Cardiac fibroblast (primary cell): ENCODE data around the gene KCNK2.

Experiments used
- DNase-seq, 2 donors: peaks; one replicate each; pipeline versions ENCODE4 v3.0.0 to v3.0.0-alpha.2; 2010; ENCODE audit warnings: low read depth in 2 of 2
- H3K4me3 ChIP-seq, 2 donors: replicated peaks in 1 of 2; 1 replicate in 1 of 2; 2 replicates in 1 of 2; pipeline ENCODE4 v1.5.1; 2011; ENCODE audit warnings: low read depth in 2 of 2, low read length in 2 of 2, mild to moderate bottlenecking in 2 of 2, moderate library complexity in 1 of 2
- TF ChIP-seq, protein P1 (sequence below): IDR thresholded peaks from one replicate; pipeline ENCODE4 v1.5.1; 2011; ENCODE audit warnings: low read depth, mild to moderate bottlenecking, low read length, inconsistent platforms

The KCNK2 gene

DNA sequence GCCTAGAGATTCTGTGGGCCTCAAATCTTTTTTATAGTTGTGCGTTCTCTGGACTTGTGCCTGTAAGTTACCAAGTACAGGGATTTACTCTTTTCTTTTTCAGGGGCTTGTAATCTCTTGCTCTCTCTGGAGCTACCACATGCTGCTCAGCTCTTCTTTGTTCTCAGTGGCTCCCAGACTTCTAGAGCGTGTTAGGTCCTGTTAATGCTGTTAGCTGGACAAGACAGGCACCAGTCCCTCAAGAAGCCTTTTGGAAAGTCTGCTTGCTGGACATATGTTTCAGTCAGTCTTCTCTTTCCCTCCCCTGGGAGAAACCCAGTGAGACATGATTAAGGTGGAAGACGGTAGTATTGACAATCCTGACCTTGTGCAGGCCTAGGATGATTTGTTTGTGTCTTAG, 29.4 kb downstream of the KCNK2 start:
- TF ChIP-seq, protein P1, sequence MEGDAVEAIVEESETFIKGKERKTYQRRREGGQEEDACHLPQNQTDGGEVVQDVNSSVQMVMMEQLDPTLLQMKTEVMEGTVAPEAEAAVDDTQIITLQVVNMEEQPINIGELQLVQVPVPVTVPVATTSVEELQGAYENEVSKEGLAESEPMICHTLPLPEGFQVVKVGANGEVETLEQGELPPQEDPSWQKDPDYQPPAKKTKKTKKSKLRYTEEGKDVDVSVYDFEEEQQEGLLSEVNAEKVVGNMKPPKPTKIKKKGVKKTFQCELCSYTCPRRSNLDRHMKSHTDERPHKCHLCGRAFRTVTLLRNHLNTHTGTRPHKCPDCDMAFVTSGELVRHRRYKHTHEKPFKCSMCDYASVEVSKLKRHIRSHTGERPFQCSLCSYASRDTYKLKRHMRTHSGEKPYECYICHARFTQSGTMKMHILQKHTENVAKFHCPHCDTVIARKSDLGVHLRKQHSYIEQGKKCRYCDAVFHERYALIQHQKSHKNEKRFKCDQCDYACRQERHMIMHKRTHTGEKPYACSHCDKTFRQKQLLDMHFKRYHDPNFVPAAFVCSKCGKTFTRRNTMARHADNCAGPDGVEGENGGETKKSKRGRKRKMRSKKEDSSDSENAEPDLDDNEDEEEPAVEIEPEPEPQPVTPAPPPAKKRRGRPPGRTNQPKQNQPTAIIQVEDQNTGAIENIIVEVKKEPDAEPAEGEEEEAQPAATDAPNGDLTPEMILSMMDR: no peak
- no peak overlapping the region for H3K4me3 ChIP-seq
- no peak for DNase-seq

DNA sequence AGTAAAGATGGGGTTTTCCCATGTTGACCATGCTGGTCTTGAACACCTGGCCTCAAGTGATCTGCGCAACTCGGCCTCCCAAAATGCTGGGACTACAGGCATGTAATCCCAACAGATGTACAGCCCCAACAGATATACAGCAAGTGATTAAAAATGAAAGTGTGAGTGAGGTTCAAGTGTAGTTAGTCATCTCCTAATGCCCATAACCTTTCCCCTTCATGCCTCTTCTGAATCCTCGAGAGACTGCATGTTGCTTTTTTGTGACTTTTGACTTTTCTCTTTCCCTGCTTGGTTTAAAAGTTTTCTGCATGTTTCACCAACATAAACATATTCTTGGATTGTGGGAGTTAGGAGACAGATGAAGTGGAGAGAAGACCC, 31.2 kb downstream of the KCNK2 start:
- TF ChIP-seq, protein P1: no peak
- DNase-seq: no peak
- H3K4me3 ChIP-seq: no peak overlapping the region

DNA sequence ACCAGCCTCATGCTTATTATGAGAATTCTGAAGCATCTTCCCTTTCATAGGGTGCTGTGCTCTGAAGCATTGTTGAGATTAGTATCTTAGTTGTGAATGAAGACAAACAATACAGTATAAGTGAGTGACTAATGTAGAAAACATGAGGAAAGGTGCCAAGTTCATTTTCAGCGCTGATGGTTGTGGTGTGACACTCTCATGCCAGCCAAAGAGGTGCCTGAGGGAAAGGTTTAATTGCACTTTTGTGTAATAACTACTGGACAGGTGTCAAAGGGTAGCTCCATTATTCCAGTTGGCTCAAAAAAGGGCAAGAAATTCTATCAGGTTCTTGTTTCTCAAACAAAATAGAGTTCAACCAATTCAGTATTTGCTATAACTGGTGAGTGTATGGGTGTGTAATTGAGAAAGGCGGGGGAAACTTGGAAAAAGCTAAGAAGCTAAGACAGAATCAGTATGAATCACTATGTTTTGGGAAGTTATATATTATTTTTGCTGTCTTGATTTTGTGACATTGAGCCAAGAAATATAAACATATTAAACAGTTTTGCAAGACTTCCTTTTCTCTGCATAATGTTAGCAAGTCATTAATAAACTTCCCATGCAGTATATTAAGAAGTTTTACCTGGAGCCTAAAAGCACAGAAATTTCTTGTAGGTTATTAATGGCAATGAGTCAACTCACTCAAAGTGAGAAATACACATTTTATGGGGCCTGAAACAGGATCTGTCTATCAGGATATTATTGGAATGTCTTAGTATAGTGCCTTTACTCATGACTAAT, 31.8 kb downstream of the KCNK2 start:
- no peak overlapping the region for H3K4me3 ChIP-seq
- TF ChIP-seq, protein P1: no peak
- peak; percentile 61 to 88 for DNase-seq

DNA sequence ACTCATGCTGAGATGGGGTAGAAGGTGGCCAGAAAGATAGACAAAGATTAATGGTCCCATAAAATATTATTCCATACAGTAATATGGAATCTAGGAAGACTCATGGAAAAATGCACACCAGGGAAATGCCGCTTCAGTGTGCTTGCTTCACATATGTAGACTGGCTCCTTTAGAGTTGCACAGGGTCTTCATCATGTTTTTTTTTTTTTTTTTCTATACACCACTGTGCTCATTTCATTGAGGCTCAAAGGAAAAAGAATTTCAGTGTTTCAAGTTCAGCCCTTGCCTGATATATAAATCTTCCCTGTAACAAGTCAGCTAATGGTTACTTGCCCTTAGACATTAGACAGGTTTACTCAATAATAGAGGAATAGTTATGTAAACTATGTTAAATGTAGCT, 33.2 kb downstream of the KCNK2 start:
- H3K4me3 ChIP-seq: no peak overlapping the region
- TF ChIP-seq, protein P1: no peak
- no peak for DNase-seq

DNA sequence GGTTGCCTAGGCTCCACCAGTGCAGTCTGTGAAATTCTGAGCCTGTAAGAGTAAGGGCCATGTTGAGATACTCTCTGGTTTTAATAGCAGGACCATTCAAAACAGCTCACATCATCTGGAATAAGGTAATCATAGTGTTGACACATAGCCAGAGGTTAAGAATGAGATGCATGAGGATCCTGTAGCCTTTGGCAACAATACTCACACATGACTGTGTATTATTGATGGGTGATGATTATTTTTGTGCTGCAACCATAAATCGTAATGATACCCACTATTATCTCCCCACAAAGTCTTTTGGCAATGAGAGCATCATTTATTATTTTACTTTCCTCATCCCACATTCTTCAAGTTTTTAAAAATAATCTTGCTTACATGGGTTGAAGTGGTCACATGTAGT, 35.5 kb downstream of the KCNK2 start:
- no peak overlapping the region for H3K4me3 ChIP-seq
- peak in 1 of 2 donors; percentile 4 for DNase-seq
- TF ChIP-seq, protein P1: no peak

DNA sequence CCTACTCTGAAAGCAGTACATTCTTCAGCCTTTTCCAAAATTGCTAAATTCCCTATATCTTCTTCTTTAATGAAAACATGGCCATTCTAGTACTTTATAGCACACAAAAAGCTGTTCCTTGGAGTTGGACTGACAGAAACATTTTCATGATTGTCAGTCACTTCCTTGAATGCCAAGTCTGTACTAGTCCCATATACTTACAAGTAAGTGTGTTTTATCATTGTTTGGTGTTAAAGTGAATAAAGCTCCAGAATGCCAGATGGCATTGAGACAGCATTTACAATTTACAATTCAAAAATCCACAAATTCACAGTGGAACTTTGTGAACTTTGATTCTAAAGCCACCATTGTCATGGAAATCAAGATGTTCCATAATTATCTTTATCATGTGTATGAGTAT, 36.5 kb downstream of the KCNK2 start:
- TF ChIP-seq, protein P1: no peak
- no peak for DNase-seq
- H3K4me3 ChIP-seq: no peak overlapping the region
